Measurements from ENCODE around the gene SPATS2L.
"Not testable (repeated sequence)": the region's sequence is repeated elsewhere in the genome, so short reads cannot be mapped to it uniquely, and the experiment has no call there.

The SPATS2L gene

GRCh38 chr2:200320991-200321390, 14.5 kb downstream of the SPATS2L start:
- no peak for DNase-seq

DNA sequence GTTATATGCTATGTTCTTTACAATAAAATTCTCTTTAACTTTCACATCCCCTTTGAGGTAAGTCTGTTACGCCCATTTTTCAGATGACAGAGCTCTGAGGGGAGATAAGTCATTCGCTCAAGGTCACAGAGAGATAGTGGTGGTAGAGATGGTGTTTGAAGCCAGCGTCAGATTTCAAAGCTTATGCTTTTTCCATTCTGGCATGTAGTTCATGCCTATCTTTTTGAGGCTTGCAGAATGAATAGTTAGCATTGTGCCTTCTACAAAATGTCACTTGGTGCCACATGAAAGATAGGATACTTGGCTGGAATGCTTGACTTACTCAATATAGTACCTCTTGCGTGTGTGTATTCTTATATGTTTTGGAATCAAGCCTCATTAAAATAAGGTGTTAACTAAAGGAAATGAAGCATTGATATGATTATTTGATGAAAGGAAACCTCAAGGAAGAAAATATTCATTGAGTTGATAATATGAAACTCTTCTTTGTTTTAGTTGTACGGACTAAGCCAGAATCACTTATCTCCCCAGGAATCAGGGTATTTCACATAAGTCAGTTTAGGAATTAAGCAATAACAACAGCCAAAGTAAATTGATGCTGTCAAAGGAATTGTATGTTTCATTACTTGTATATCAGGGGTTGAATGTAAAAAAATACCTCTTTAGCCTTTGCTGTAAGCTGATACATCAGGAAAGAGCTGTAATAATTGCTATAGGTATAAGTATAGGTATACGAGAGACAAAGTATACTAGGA, 15.5 kb downstream of the SPATS2L start:
- no peak for DNase-seq

DNA sequence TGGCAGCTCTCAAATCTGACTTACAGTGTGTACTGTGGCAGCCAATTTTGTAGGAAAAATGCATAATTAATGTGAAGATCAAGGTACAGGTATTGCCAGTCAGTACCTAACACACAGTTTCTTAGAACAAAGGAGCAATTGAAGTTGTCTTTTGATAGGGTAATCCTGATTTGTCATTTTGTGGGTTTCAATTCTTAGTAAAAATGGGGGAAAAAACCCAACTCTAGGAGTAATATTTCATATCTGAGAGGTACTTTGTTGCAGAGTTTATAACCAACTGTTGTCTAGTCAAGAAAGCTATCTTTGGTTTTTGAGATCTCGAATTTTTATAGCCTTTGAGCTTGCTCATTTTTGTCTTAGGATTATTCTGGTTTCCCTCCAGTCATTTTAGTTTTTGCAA, 16.1 kb downstream of the SPATS2L start:
- DNase-seq = no peak

- no peak for DNase-seq
Measured at GRCh38 chr2:200324362-200324761, 17.9 kb downstream of the SPATS2L start.

DNA sequence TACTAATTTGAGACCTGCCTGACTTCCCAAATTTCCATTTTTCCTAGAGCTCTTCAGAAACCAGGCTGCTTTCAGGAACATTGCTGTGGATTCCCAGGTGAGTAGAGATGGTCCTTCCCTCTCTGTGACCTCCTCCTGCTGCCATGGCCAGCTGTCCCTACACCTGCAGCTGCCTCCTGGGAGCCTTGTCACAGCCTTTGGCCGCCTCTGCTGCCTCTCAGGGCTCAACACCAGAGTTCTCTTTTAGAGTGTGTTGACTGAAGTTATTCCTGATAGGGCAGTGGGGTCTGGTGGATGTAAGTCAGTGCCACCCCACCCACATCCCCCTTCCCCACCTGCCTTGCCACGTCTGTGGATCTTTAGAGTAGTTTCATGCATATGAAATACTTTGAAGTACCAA, 22.9 kb downstream of the SPATS2L start:
- DNase-seq = no peak

- DNase-seq = no peak
Measured at GRCh38 chr2:200329798-200330197, 23.3 kb downstream of the SPATS2L start.

DNA sequence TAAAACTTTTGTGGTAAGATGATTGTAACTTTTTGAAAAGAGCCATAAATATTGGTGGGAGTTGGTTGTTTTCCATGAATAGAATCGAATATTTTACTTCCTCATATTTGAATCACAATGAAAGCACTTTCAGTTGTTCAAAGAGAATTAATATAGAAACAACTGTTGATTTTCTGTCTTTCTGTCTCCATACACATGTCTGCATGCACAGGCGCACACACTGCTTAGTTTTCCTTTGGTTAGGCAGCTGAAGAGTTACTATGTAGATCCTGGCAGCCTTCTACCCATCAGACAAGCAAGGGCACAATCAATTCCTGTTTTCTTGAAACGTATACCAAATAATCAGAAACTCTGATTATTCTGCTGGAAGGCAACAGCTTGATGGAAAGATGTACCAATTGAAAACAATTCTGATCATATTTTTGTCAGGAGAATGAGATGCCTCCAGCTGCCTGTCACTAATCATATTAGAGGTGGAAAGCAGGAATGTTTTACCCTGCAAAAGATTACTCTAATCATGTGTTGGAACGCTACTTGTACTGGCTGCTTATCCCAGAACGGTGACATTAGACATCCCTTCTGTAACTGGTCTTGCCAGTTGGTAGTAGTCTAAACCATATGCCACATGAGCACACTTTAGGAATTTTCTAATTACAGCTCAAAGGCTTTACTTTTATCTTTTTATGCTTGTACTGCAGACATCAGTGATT, 24.0 kb downstream of the SPATS2L start:
- no peak for DNase-seq

- DNase-seq = no peak
Measured at GRCh38 chr2:200331061-200331400, 24.5 kb downstream of the SPATS2L start.

DNA sequence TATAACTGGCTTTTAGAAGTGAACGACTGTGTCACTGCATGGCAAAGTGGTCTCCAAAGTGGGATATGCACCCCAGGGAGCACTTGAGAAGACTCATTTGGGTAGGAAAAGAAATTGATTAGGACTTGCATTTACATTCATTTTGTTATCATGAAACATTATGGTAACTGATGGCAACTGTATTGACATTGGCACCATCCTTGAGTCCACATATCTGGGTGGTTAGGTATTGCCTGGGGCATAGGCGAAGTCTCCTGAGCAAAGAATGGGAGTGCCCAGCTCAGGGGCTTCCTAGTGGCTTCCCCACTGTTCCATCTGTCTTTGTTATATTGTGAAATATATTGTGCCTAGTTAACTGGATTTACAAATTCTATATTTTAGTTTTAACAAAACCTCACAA, 29.2 kb downstream of the SPATS2L start:
- no peak for DNase-seq

- peak; percentile 44 for DNase-seq
Measured at GRCh38 chr2:200336980-200337615, 30.6 kb downstream of the SPATS2L start.

GRCh38 chr2:200337621-200338020, 31.1 kb downstream of the SPATS2L start:
- no peak for DNase-seq

DNA sequence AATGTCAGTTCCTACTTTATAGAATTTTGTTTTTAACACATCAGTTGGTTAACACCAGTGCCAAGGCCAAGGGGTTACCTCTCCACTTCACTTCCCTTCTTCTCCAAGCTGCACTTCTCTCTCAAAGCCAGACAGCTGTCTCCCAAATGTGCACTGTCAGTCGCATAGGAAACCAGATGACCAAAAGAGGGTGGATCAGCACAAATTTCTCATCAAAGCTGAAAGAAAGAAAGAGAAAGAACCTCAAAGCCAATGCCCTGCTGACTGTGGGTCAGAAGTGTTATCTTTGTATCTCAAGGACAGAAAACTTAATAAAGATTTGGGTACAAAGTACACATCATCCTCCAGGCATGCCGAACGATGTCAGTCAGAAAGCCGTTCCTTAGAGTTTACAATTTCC, 32.2 kb downstream of the SPATS2L start:
- DNase-seq = no peak

DNA sequence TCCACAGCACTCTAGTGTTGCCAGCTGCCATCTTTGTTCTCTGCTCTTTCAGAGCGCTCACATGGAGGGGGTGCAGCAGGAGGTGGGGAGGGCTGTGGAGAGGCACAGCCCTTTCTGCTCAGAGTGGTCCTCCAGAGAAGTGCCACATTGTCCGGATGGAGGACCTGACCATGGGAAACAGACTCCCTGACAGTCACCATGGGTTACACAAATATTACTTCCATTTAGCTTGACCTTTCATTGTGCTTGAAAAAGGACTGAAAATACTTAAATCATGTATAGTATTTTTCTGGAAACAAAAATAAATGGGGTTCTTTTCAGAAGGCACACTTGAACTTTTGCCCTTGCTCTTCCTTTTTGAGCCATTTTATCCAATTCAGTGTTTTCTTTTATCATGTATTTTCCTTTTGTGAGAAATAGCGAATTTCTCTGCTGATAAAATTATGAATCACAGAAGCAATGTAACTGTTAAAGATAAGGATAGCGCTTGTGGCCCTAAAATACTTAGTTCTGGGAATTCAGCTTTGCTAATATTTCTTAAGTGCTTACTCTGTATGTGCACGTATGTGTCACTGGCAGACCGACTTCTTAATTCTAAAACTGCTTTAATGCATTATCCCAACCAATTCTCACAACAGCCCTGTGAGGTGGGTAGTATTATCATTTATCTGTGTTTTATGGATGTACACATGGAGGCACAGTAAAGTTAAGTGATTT, 34.2 kb downstream of the SPATS2L start:
- no peak for DNase-seq

DNA sequence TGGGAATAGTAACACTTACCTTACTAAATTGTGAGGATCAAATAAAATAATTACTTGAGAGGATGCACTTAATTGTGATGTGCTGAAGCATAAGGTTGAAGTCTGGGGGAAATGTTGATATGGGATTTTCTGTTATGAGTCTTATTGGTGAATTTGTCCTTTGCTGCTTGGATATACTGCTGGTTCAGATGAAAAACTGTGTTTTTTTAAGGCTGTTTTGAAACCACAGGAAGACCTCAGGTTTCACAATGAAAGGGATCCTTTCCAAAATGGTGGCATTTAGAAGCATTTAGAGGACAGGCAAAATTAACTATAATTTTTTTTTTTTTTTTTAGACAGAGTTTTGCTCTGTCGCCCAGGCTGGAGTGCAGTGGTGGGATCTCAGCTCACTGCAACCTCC, 34.9 kb downstream of the SPATS2L start:
- no peak for DNase-seq

GRCh38 chr2:200342235-200342634, 35.7 kb downstream of the SPATS2L start:
- DNase-seq = no peak

GRCh38 chr2:200342654-200343053, 36.2 kb downstream of the SPATS2L start:
- no peak for DNase-seq

GRCh38 chr2:200344202-200344601, 37.7 kb downstream of the SPATS2L start:
- not testable (repeated sequence) for DNase-seq

GRCh38 chr2:200345975-200346374, 39.5 kb downstream of the SPATS2L start:
- DNase-seq = no peak

GRCh38 chr2:200347301-200347700, 40.8 kb downstream of the SPATS2L start:
- DNase-seq = no peak

DNA sequence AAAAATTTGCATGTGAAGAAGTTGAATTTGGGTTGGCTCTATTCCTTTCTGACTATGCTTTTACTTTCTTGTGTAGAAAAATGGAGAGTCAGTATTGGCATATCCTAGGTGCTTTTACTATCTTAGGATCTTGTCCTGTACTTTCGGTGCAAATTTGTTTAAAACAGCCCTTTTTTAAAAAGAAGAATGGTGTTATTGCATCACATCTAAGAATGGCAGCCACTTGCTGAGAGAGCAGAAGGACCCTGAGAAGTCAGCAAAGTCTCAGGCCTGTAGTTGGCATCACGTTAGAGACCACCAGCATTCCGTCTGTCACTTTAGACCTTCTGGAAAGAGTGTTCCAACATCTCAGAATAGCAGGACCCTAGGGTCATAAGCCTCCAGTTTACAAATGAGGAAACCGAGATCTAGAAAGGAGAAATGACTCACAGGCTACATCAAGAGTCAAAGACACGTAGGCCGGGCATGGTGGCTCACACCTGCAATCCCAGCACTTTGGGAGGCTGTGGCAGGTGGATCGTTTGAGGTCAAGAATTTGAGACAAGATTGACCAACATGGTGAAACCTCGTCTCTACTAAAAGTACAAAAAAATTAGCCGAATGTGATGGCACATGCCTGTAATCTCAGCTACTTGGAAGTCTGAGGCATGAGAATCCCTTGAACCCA, 42.5 kb downstream of the SPATS2L start:
- no peak for DNase-seq

DNA sequence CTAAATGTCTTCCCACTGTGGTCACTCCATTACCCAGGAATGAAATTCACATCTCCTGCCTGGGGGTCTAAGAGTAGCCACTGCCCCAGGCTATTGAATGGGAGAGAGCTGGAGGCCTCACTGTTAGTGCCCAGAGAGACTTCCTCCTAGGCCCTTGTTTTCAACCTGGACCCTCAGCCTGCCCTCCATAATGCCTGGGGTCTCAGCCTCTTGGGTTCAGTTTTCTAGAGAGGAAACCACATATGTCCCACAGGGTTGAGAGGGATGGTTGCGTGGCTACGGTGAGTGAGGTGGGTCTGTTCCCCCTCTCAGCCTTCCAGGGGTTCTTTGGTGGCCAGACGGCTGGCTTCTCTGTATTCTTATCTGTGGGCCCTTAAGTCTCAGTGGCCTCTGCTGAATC, 43.4 kb downstream of the SPATS2L start:
- no peak for DNase-seq

- DNase-seq = peak; percentile 66
Measured at GRCh38 chr2:200350850-200351285, 44.4 kb downstream of the SPATS2L start.

DNA sequence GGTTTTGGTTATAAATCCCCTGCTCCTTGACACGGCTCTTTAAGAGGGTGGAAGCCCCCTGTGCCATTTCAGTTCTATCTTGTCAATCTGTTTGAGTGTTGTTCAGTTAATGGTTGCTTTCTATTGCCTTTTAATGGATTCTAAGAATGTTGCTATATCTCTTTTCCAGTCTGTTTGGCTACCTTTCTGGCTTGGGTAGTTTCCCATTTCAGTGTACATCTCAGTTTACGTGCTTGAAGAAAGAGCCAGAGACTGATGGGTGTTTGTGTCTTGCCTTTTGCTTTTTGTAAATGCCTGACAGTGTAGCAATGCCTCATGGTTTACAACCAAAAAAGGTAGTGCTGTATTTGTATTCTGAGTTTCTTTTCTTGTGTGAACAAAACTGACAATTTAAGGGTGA, 45.3 kb downstream of the SPATS2L start:
- no peak for DNase-seq
